HUES6 (cell line): ENCODE measurements around the gene HBM.

Experiments
- H3K27ac ChIP-seq: 2 replicates; pipeline ENCODE4 v1.7.0; 2013; ENCODE audit warnings: low read depth, mild to moderate bottlenecking, low read length, inconsistent platforms
- H3K27me3 ChIP-seq: 2 replicates; pipeline ENCODE4 v1.6.1; 2013; ENCODE audit warnings: low read length; ENCODE audit not compliant: control insufficient read depth, insufficient read depth
- H3K36me3 ChIP-seq: 2 replicates; pipeline ENCODE4 v1.6.1; 2013; ENCODE audit warnings: low read length; ENCODE audit not compliant: control insufficient read depth, insufficient read depth
- H3K4me1 ChIP-seq: 2 replicates; pipeline ENCODE4 v1.6.1; 2013; ENCODE audit warnings: low read length; ENCODE audit not compliant: control insufficient read depth, insufficient read depth
- H3K4me3 ChIP-seq: 2 replicates; pipeline ENCODE4 v1.5.1; 2013; ENCODE audit warnings: low read depth, low read length
- H3K9ac ChIP-seq: one replicate; pipeline ENCODE4 v1.6.1; 2013; ENCODE audit warnings: mild to moderate bottlenecking, low read length
- H3K9me3 ChIP-seq: 2 replicates; pipeline ENCODE4 v1.6.1; 2013; ENCODE audit warnings: low read depth, low read length; ENCODE audit not compliant: control insufficient read depth, insufficient read depth

Gene HBM

GRCh38 chr16:129075-129474, 36.7 kb upstream of the HBM start:
- no peak overlapping the region for H3K27ac ChIP-seq
- no peaks in the 10 kb centered on the region for H3K27me3 ChIP-seq
- no peaks in the 10 kb centered on the region for H3K9me3 ChIP-seq
- H3K4me1 ChIP-seq, result no peaks in the 10 kb centered on the region
- no peak overlapping the region for H3K4me3 ChIP-seq
- no peak overlapping the region for H3K9ac ChIP-seq
- H3K36me3 ChIP-seq, result no peaks in the 10 kb centered on the region

- Histone ChIP-seq H3K36me3 (no peaks in the 10 kb centered on the region), H3K27me3 (no peaks in the 10 kb centered on the region), H3K9ac (no peak overlapping the region), H3K4me1 (no peaks in the 10 kb centered on the region), H3K9me3 (no peaks in the 10 kb centered on the region), H3K27ac (no peak overlapping the region), H3K4me3 (no peak overlapping the region)
Measured at GRCh38 chr16:130533-131173, 35.1 kb upstream of the HBM start.

GRCh38 chr16:132120-132519, 33.7 kb upstream of the HBM start:
- H3K36me3 ChIP-seq, result no peaks in the 10 kb centered on the region
- H3K9me3 ChIP-seq, result no peaks in the 10 kb centered on the region

GRCh38 chr16:133716-134115, 32.1 kb upstream of the HBM start:
- Histone ChIP-seq H3K4me1 (no peaks in the 10 kb centered on the region), H3K9ac (no peak overlapping the region)

More at GRCh38 chr16:132120-132519, 33.7 kb upstream of the HBM start:
- Histone ChIP-seq H3K4me3 (no peak overlapping the region), H3K4me1 (no peaks in the 10 kb centered on the region), H3K9ac (no peak overlapping the region), H3K27me3 (no peaks in the 10 kb centered on the region), H3K27ac (no peak overlapping the region)

GRCh38 chr16:138049-138417, 27.7 kb upstream of the HBM start:
- Histone ChIP-seq H3K9me3 (no peaks in the 10 kb centered on the region), H3K27ac (peak overlapping the region; percentile 82; the same call in 1 of the 2 replicates), H3K4me1 (no peaks in the 10 kb centered on the region), H3K9ac (peak overlapping the region; percentile 69), H3K27me3 (no peaks in the 10 kb centered on the region), H3K36me3 (no peaks in the 10 kb centered on the region), H3K4me3 (peak overlapping the region; percentile 71)

More at GRCh38 chr16:133716-134115, 32.1 kb upstream of the HBM start:
- Histone ChIP-seq H3K27ac (no peak overlapping the region), H3K36me3 (no peaks in the 10 kb centered on the region), H3K9me3 (no peaks in the 10 kb centered on the region), H3K4me3 (no peak overlapping the region), H3K27me3 (no peaks in the 10 kb centered on the region)

- Histone ChIP-seq H3K9ac (no peak overlapping the region), H3K4me3 (no peak overlapping the region), H3K4me1 (no peaks in the 10 kb centered on the region), H3K27ac (no peak overlapping the region), H3K27me3 (no peaks in the 10 kb centered on the region), H3K9me3 (no peaks in the 10 kb centered on the region), H3K36me3 (no peaks in the 10 kb centered on the region)
Measured at GRCh38 chr16:140175-140857, 25.5 kb upstream of the HBM start.

- Histone ChIP-seq H3K36me3 (no peaks in the 10 kb centered on the region), H3K4me1 (no peaks in the 10 kb centered on the region), H3K4me3 (no peak overlapping the region), H3K27ac (no peak overlapping the region), H3K9me3 (no peaks in the 10 kb centered on the region), H3K27me3 (no peaks in the 10 kb centered on the region), H3K9ac (no peak overlapping the region)
Measured at GRCh38 chr16:142405-142967, 23.3 kb upstream of the HBM start.

GRCh38 chr16:143047-143446, 22.7 kb upstream of the HBM start:
- Histone ChIP-seq H3K4me3 (no peak overlapping the region), H3K27ac (no peak overlapping the region), H3K9me3 (no peaks in the 10 kb centered on the region), H3K4me1 (no peaks in the 10 kb centered on the region), H3K36me3 (no peaks in the 10 kb centered on the region), H3K9ac (no peak overlapping the region), H3K27me3 (no peaks in the 10 kb centered on the region)

GRCh38 chr16:143456-143855, 22.3 kb upstream of the HBM start:
- H3K9me3 ChIP-seq, result no peaks in the 10 kb centered on the region
- no peaks in the 10 kb centered on the region for H3K4me1 ChIP-seq
- H3K36me3 ChIP-seq, result no peaks in the 10 kb centered on the region
- no peak overlapping the region for H3K4me3 ChIP-seq
- H3K27me3 ChIP-seq, result peaks cover 2% of the 10 kb centered on the region; the same call in 1 of the 2 replicates
- H3K27ac ChIP-seq, result no peak overlapping the region
- no peak overlapping the region for H3K9ac ChIP-seq

- H3K27me3 ChIP-seq, result peaks cover 10% of the 10 kb centered on the region
- H3K36me3 ChIP-seq, result no peaks in the 10 kb centered on the region
- H3K4me3 ChIP-seq, result no peak overlapping the region
- no peak overlapping the region for H3K27ac ChIP-seq
- no peaks in the 10 kb centered on the region for H3K9me3 ChIP-seq
- H3K9ac ChIP-seq, result no peak overlapping the region
- no peaks in the 10 kb centered on the region for H3K4me1 ChIP-seq
Measured at GRCh38 chr16:144797-145252, 21.0 kb upstream of the HBM start.

- no peaks in the 10 kb centered on the region for H3K36me3 ChIP-seq
- H3K4me3 ChIP-seq, result no peak overlapping the region
- H3K9me3 ChIP-seq, result no peaks in the 10 kb centered on the region
- peaks cover 19% of the 10 kb centered on the region for H3K27me3 ChIP-seq
- no peak overlapping the region for H3K9ac ChIP-seq
- no peak overlapping the region for H3K27ac ChIP-seq
- H3K4me1 ChIP-seq, result no peaks in the 10 kb centered on the region
Measured at GRCh38 chr16:146646-147045, 19.1 kb upstream of the HBM start.
